Calu3 (cell line): ENCODE measurements around the gene LGR5. TPM values are rescaled to one million over a fixed set of nuclear protein-coding genes. Genes with fewer than 3 reads are reported as not detected.
"Not testable (repeated sequence)": the region's sequence is repeated elsewhere in the genome, so short reads cannot be mapped to it uniquely, and the experiment has no call there.

Source experiments
- BruUV-seq: library from RNA; stranded (reverse); fragments of 400-500 nt; replicated peaks from 2 replicates; lab custom pipeline; 2021; lab: Mats Ljungman, UMichigan
- CTCF ChIA-PET: fragments of 300-600 bp; sonication (Branson Sonifier 250); formaldehyde crosslinking; loops from one replicate; lab custom pipeline; 2022; ENCODE audit warnings: antibody characterized with exemption; lab: Charles Lee
- DNase-seq: peaks from one replicate; pipeline ENCODE4 v3.0.0; 2022
- H3K27ac Mint-ChIP-seq: one replicate; pipeline ENCODE4 v1.8.0; 2022; ENCODE audit warnings: mixed read lengths; ENCODE audit not compliant: unreplicated experiment
- H3K27me3 Mint-ChIP-seq: one replicate; pipeline ENCODE4 v1.8.0; 2022; ENCODE audit warnings: mixed read lengths; ENCODE audit not compliant: unreplicated experiment
- H3K36me3 Mint-ChIP-seq: one replicate; pipeline ENCODE4 v1.8.0; 2022; ENCODE audit warnings: mild to moderate bottlenecking, moderate library complexity, mixed read lengths; ENCODE audit not compliant: insufficient read depth, unreplicated experiment
- H3K4me1 Mint-ChIP-seq: one replicate; pipeline ENCODE4 v1.8.0; 2022; ENCODE audit warnings: mild to moderate bottlenecking, low read depth, mixed read lengths; ENCODE audit not compliant: unreplicated experiment
- H3K4me3 Mint-ChIP-seq: one replicate; pipeline ENCODE4 v1.8.0; 2022; ENCODE audit warnings: mild to moderate bottlenecking, low read depth, moderate library complexity, mixed read lengths; ENCODE audit not compliant: unreplicated experiment
- H3K9me3 Mint-ChIP-seq: one replicate; pipeline ENCODE4 v1.8.0; 2022; ENCODE audit warnings: low read depth, mixed read lengths; ENCODE audit not compliant: unreplicated experiment
- intact Hi-C: fragments of 100-400 bp; cut with micrococcal nuclease; formaldehyde crosslinking; loops from one replicate; pipeline ENCODE4 v1.10.0; 2022; ENCODE audit not compliant: unreplicated experiment
- total RNA-seq: library from RNA; stranded (reverse); gene quantifications from 2 replicates; pipeline ENCODE4 v1.2.3, GENCODE V29; 2022
- TF ChIP-seq, protein P1 (sequence below): fragments of 200-600 bp; IDR thresholded peaks from one replicate; pipeline ENCODE4 v1.8.0; 2022; ENCODE audit warnings: antibody characterized with exemption; ENCODE audit not compliant: unreplicated experiment

The LGR5 gene
- total RNA-seq, 1 experiment from 2014 or later = 0.09 TPM

DNA sequence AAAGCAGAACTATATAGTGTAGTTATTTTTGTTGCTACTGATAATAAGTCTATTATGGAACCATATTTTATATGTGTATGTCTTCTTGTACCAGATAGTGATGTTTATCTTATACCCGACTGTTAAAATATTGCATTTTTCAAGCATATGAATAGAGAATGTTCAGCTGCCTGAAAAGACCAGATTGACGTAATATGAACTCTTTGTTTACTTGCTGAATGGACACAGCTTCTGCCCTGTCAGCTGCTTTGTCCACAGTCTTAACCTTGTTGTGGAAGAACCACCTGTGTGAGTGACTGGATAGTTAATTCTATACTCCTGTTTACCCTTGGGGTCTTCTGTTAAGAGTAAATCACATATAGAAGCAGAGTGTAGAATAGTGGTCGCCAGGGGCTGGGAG, 109.3 kb downstream of the LGR5 start:
- DNase-seq = no peak
- intact Hi-C loops = loop anchor here (5.0 kb wide), 1 partner anchor 62 kb away; no protein-coding TSS in a partner anchor
- no peaks in the 10 kb centered on the region for H3K36me3 Mint-ChIP-seq
- no TSS peak for BruUV-seq
- H3K27me3 Mint-ChIP-seq = no peaks in the 10 kb centered on the region
- no peak overlapping the region for H3K27ac Mint-ChIP-seq
- H3K4me1 Mint-ChIP-seq = peaks cover 7% of the 10 kb centered on the region
- H3K4me3 Mint-ChIP-seq = no peak overlapping the region
- H3K9me3 Mint-ChIP-seq = no peaks in the 10 kb centered on the region
- TF ChIP-seq, protein P1, sequence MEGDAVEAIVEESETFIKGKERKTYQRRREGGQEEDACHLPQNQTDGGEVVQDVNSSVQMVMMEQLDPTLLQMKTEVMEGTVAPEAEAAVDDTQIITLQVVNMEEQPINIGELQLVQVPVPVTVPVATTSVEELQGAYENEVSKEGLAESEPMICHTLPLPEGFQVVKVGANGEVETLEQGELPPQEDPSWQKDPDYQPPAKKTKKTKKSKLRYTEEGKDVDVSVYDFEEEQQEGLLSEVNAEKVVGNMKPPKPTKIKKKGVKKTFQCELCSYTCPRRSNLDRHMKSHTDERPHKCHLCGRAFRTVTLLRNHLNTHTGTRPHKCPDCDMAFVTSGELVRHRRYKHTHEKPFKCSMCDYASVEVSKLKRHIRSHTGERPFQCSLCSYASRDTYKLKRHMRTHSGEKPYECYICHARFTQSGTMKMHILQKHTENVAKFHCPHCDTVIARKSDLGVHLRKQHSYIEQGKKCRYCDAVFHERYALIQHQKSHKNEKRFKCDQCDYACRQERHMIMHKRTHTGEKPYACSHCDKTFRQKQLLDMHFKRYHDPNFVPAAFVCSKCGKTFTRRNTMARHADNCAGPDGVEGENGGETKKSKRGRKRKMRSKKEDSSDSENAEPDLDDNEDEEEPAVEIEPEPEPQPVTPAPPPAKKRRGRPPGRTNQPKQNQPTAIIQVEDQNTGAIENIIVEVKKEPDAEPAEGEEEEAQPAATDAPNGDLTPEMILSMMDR = no peak
- CTCF ChIA-PET = no interaction called here

DNA sequence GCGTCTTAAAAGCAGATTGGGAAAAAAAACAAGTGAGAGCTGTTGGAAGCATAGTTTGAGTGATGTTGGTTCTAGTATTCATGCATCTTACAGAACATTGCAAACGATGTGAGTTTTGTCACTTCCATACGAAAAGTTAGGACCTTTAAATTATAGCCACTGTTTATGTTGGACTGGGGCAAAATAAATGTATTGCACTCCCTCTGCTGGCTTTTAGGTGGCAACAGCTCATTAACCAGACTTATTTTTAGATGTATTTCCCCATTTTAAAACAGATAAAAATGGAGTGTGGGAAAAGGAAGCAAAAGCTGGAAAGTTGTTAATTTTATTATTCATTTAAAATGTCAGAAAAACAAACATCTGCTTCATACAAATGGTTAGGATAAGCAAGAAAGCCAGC, 111.9 kb downstream of the LGR5 start:
- Mint-ChIP-seq H3K36me3 (no peaks in the 10 kb centered on the region), H3K4me1 (peaks cover 7% of the 10 kb centered on the region), H3K27ac (no peak overlapping the region), H3K9me3 (no peaks in the 10 kb centered on the region), H3K27me3 (no peaks in the 10 kb centered on the region), H3K4me3 (no peak overlapping the region)
- no TSS peak for BruUV-seq
- TF ChIP-seq, protein P1 = no peak
- CTCF ChIA-PET = interaction anchor here (0.8 to 2.4 kb wide), 4 partner anchors 38 to 337 kb away, joined by 3 to 12 read pairs (median 4); no protein-coding TSS in a partner anchor
- intact Hi-C loops = loop anchor here (1.0 to 2.0 kb wide), 2 partner anchors 136 to 335 kb away; no protein-coding TSS in a partner anchor
- DNase-seq = no peak

DNA sequence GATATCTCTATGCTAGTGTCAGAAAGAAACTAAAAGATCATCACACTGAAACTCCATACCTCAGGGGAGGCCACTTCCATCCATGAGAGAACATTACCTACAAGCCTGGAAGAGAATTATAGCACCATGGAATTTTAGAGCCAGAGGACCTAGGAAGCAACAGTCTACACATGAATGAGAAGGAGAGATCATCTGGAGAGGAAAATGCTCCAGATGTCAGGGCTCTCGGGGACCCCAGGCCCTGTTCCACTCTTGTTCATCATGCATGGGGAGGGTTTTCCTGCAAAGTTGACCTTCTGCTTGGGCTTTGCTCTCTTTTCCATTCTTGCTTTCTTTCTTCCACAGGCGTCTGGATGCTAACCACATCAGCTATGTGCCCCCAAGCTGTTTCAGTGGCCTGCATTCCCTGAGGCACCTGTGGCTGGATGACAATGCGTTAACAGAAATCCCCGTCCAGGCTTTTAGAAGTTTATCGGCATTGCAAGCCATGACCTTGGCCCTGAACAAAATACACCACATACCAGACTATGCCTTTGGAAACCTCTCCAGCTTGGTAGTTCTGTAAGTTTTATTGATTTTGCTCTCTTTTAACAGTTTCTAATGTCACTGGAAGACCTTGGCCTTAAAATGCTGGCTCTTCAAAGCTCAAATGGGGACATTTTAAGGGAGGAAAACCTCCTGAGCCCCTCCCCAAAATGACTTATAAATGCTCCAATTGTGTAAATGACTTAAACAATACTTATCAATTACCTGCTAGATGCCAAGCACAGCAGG, 113.3 kb downstream of the LGR5 start:
- BruUV-seq = no TSS peak
- H3K4me1 Mint-ChIP-seq = peaks cover 7% of the 10 kb centered on the region
- TF ChIP-seq, protein P1 = no peak
- no peaks in the 10 kb centered on the region for H3K36me3 Mint-ChIP-seq
- CTCF ChIA-PET = interaction anchor here (2.4 kb wide), 1 partner anchor 137 kb away, joined by 12 read pairs; no protein-coding TSS in a partner anchor
- H3K27me3 Mint-ChIP-seq = no peaks in the 10 kb centered on the region
- no peaks in the 10 kb centered on the region for H3K9me3 Mint-ChIP-seq
- DNase-seq = no peak
- no peak overlapping the region for H3K4me3 Mint-ChIP-seq
- intact Hi-C loops = no loop called here
- no peak overlapping the region for H3K27ac Mint-ChIP-seq

DNA sequence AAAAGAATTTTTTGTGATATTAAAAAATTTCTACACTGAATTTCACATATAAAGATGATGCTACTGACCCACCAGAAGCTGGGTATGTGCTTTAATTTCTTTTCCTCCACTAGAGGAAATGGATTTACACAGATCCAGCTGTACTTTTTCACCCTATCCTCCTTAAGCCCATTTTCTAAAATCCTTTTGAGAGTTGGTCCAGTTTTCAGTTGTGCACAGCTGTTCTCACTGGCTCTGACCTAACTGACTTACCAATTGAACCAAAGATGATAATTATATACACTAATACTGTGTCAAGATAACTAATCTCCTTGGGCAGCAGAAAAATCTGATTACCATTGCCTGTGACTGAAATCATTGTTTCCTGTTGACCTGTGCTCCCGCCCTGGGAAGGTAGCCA, 115.6 kb downstream of the LGR5 start:
- no TSS peak for BruUV-seq

DNA sequence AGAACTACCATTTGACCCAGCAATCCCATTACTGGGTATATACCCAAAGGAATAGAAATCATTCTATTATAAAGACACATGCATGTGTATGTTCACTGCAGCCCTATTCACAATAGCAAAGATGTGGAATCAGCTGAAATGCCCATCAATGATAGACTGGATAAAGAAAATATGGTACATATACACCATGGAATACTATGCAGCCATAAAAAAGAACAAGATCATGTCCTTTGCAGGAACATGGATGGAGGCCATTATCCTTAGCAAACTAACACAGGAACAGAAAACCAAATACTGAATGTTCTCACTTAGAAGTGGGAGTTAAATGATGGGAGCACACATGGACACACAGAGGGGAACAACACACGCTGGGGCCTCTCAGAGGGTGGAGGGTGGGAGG, 116.2 kb downstream of the LGR5 start:
- H3K4me3 Mint-ChIP-seq, H3K4me1 Mint-ChIP-seq, H3K27me3 Mint-ChIP-seq, H3K27ac Mint-ChIP-seq, H3K36me3 Mint-ChIP-seq, intact Hi-C loops, H3K9me3 Mint-ChIP-seq, CTCF ChIA-PET, DNase-seq, BruUV-seq: not testable (repeated sequence)

More for the DNA sequence above, 115.6 kb downstream of the LGR5 start:
- no peaks in the 10 kb centered on the region for H3K4me1 Mint-ChIP-seq
- DNase-seq = no peak
- no peak overlapping the region for H3K4me3 Mint-ChIP-seq
- H3K27ac Mint-ChIP-seq = no peak overlapping the region
- H3K9me3 Mint-ChIP-seq = no peaks in the 10 kb centered on the region
- TF ChIP-seq, protein P1 = no peak
- intact Hi-C loops = no loop called here
- H3K36me3 Mint-ChIP-seq = no peaks in the 10 kb centered on the region
- CTCF ChIA-PET = no interaction called here
- H3K27me3 Mint-ChIP-seq = no peaks in the 10 kb centered on the region
